Kidney epithelial cell (primary cell): Measurements from ENCODE around the gene ERC2. TPM values are rescaled to one million over a fixed set of nuclear protein-coding genes. Genes with fewer than 3 reads are reported as not detected.

Experiments
- DNase-seq: peaks from one replicate; pipeline ENCODE4 v3.0.0-alpha.2; 2010; ENCODE audit warnings: low read depth
- H3K27me3 ChIP-seq: 2 replicates; pipeline ENCODE4 v1.6.0; 2011; ENCODE audit warnings: low read length; ENCODE audit not compliant: control insufficient read depth, insufficient read depth
- H3K36me3 ChIP-seq: 2 replicates; pipeline ENCODE4 v1.5.1; 2011; ENCODE audit warnings: low read length; ENCODE audit not compliant: control insufficient read depth, insufficient read depth
- H3K4me3 ChIP-seq: 2 replicates; pipeline ENCODE4 v1.5.1; 2011; ENCODE audit warnings: low read depth, mild to moderate bottlenecking, control low read depth, low read length
- total RNA-seq: library from RNA; depleted of rRNA; stranded (reverse); fragments of >200 nt; gene quantifications from 2 replicates; pipeline ENCODE4 v1.2.3, GENCODE V29; 2015
- TF ChIP-seq, protein P1 (sequence below): IDR thresholded peaks from 2 replicates; pipeline ENCODE4 v1.5.1; 2011; ENCODE audit warnings: mild to moderate bottlenecking, moderate library complexity, low read length, control low read depth, inconsistent platforms; ENCODE audit not compliant: insufficient read depth, poor library complexity, severe bottlenecking

Gene ERC2
- total RNA-seq, 1 donor from 2014 or later, result 17.0 TPM

DNA sequence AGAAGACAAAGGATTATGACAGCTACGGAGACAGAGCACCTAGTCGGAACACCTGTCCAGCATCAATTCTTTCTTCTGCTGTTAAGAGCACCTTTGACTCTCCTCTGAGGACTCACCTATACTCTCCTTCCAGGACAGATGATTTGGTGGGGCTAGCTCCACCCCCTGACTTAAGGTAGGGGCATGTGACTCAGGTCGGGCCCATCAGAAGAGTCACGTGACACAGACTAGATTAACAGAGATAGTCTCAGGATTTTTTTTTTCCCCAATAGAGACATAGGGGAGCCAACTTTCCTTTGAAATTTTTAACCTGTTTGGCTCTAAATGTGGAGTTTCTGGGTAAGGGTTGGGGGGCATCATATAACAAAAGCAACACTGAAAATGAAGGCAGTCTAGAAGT, 969.7 kb downstream of the ERC2 start:
- TF ChIP-seq, protein P1, sequence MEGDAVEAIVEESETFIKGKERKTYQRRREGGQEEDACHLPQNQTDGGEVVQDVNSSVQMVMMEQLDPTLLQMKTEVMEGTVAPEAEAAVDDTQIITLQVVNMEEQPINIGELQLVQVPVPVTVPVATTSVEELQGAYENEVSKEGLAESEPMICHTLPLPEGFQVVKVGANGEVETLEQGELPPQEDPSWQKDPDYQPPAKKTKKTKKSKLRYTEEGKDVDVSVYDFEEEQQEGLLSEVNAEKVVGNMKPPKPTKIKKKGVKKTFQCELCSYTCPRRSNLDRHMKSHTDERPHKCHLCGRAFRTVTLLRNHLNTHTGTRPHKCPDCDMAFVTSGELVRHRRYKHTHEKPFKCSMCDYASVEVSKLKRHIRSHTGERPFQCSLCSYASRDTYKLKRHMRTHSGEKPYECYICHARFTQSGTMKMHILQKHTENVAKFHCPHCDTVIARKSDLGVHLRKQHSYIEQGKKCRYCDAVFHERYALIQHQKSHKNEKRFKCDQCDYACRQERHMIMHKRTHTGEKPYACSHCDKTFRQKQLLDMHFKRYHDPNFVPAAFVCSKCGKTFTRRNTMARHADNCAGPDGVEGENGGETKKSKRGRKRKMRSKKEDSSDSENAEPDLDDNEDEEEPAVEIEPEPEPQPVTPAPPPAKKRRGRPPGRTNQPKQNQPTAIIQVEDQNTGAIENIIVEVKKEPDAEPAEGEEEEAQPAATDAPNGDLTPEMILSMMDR, result no peak
- no peak for DNase-seq

GRCh38 chr3:55497250-55497649, 971.0 kb downstream of the ERC2 start:
- H3K27me3 ChIP-seq, result no peaks in the 10 kb centered on the region
- no peak overlapping the region for H3K4me3 ChIP-seq
- TF ChIP-seq, protein P1, result no peak
- DNase-seq, result no peak
- no peaks in the 10 kb centered on the region for H3K36me3 ChIP-seq

More for the DNA sequence above, 969.7 kb downstream of the ERC2 start:
- no peaks in the 10 kb centered on the region for H3K36me3 ChIP-seq
- H3K4me3 ChIP-seq, result no peak overlapping the region
- H3K27me3 ChIP-seq, result no peaks in the 10 kb centered on the region

- Histone ChIP-seq H3K4me3 (no peak overlapping the region), H3K36me3 (no peaks in the 10 kb centered on the region), H3K27me3 (no peaks in the 10 kb centered on the region)
- TF ChIP-seq, protein P1, result no peak
- DNase-seq, result no peak
These were observed 973.3 kb downstream of the ERC2 start for GRCh38 chr3:55494976-55495375.

DNA sequence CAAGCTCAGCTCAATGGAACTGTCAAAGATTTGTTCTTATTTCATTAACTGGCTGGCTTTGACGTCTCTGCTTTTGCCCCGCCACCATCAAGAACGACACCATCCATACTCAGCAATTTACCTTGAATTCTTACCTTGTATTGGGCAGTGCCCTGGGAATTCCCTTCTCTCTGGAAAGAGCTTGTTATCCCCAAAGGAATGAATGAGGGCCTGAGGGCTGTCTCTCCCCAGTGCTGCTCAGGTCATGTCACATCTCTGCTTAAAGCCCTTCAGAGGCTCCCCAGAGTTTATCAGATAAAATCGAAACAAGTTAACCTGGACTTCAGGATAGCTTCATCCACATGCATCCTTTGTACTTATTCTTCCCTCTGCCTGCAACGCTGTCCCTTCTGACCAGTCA, 975.3 kb downstream of the ERC2 start:
- Histone ChIP-seq H3K4me3 (no peak overlapping the region), H3K27me3 (no peaks in the 10 kb centered on the region), H3K36me3 (no peaks in the 10 kb centered on the region)
- no peak for DNase-seq
- TF ChIP-seq, protein P1, result no peak

- H3K27me3 ChIP-seq, result no peaks in the 10 kb centered on the region
- DNase-seq, result no peak
- H3K4me3 ChIP-seq, result no peak overlapping the region
- H3K36me3 ChIP-seq, result no peaks in the 10 kb centered on the region
- TF ChIP-seq, protein P1, result no peak
These were observed 976.9 kb downstream of the ERC2 start for GRCh38 chr3:55491296-55491816.

DNA sequence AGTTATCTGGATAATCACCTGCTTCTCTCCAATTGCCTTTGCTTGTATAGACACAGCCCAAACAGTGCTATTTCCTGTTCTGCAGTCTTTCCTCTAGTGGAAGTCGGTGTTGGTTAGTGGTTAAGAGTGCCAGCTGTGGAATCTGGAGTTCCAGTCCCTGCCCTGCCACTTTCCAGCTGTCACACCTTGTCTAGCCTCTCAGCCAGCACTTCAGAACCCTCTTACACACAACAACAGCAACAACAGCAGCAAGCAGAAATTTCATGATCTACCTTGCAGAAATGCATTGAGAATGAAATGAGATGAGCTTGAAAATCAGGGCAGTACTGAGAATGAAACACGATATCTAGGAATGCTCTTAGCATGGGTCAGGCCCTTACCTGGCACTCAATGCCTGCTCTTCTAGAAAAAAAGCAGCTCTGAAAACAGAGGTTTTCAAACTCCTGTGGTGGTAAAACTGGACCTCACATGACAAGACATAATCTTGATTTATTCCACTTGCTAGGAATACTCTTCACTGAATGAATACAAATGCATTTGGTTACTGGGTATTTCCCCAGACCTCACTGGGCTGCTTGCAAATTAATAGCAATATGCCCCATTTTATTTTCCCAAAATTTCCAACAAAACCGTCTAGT, 977.9 kb downstream of the ERC2 start:
- DNase-seq, result no peak
- Histone ChIP-seq H3K4me3 (no peak overlapping the region), H3K27me3 (no peaks in the 10 kb centered on the region), H3K36me3 (no peaks in the 10 kb centered on the region)
- TF ChIP-seq, protein P1, result no peak
